Ovary (tissue), 3 donors: ENCODE measurements around the gene SPAG7.

Experiments
- CTCF ChIP-seq, 3 donors: fragments of 450-650 bp in 2 of 3; fragments of 200-600 bp in 1 of 3; IDR thresholded peaks; one replicate each; pipeline versions ENCODE4 v1.5.1 to v1.8.0; 2016 to 2022; ENCODE audit warnings: antibody characterized with exemption in 3 of 3, mild to moderate bottlenecking in 1 of 3
- EP300 ChIP-seq: sonication (generic); formaldehyde crosslinking; IDR thresholded peaks from one replicate; pipeline ENCODE4 v1.6.1; 2017; ENCODE audit warnings: antibody characterized with exemption
- POLR2A ChIP-seq: fragments of 450-650 bp; IDR thresholded peaks from one replicate; pipeline ENCODE4 v1.6.1; 2017; ENCODE audit warnings: antibody characterized with exemption, mild to moderate bottlenecking, moderate library complexity
- donor health status: DM: no; HTN: no; CAD: no.

GRCh38 chr17:4921320-4921719, 46.3 kb downstream of the SPAG7 start:
- no peak for TF ChIP-seq CTCF (IDR thresholded peaks at IDR 0.05)
- TF ChIP-seq POLR2A = no peak
- TF ChIP-seq EP300 = no peak
